Astrocyte (in vitro differentiated cells and primary cell): Measurements from ENCODE around the gene CINP. TPM values are rescaled to one million over a fixed set of nuclear protein-coding genes. Genes with fewer than 3 reads are reported as not detected.

Experiments
- DNase-seq: peaks from one replicate; pipeline ENCODE4 v3.0.0-alpha.2; 2010; ENCODE audit warnings: low read depth
- FAIRE-seq: peaks from 2 replicates; lab custom pipeline; 2011; peaks lifted over from hg19 to GRCh38; lab: Jason Lieb, UNC
- H2AFZ ChIP-seq: 2 replicates; pipeline ENCODE4 v1.6.0; 2012; ENCODE audit warnings: low read depth, low read length, inconsistent platforms
- H3K27ac ChIP-seq: 2 replicates; pipeline ENCODE4 v1.5.1; 2011; ENCODE audit warnings: low read depth, low read length, inconsistent platforms
- H3K27me3 ChIP-seq: 2 replicates; pipeline ENCODE4 v1.6.0; 2011; ENCODE audit warnings: low read length, inconsistent platforms; ENCODE audit not compliant: insufficient read depth
- H3K36me3 ChIP-seq: 2 replicates; pipeline ENCODE4 v1.5.1; 2011; ENCODE audit warnings: low read length, inconsistent platforms; ENCODE audit not compliant: insufficient read depth
- H3K4me1 ChIP-seq: 2 replicates; pipeline ENCODE4 v1.5.1; 2011; ENCODE audit warnings: low read length, inconsistent platforms; ENCODE audit not compliant: insufficient read depth
- H3K4me2 ChIP-seq: 2 replicates; pipeline ENCODE4 v1.6.0; 2012; ENCODE audit warnings: low read length, inconsistent platforms
- H3K4me3 ChIP-seq: 2 replicates; pipeline ENCODE4 v1.5.1; 2011; ENCODE audit warnings: low read depth, mild to moderate bottlenecking, low read length, inconsistent platforms; ENCODE audit not compliant: insufficient read depth
- H3K79me2 ChIP-seq: 2 replicates; pipeline ENCODE4 v1.6.0; 2012; ENCODE audit warnings: mild to moderate bottlenecking, low read length, inconsistent platforms; ENCODE audit not compliant: insufficient read depth
- H3K9ac ChIP-seq: 2 replicates; pipeline ENCODE4 v1.6.0; 2012; ENCODE audit warnings: mild to moderate bottlenecking, low read length, inconsistent platforms
- H3K9me3 ChIP-seq: 2 replicates; pipeline ENCODE4 v1.5.1; 2012; ENCODE audit warnings: low read depth, mild to moderate bottlenecking, low read length, inconsistent platforms; ENCODE audit not compliant: insufficient read depth
- H4K20me1 ChIP-seq: 2 replicates; pipeline ENCODE4 v1.6.0; 2012; ENCODE audit warnings: low read length, inconsistent platforms; ENCODE audit not compliant: insufficient read depth
- H3K27ac Mint-ChIP-seq: one replicate; pipeline ENCODE4 v1.8.0; 2021; ENCODE audit warnings: mild to moderate bottlenecking, mixed read lengths; ENCODE audit not compliant: unreplicated experiment
- H3K27me3 Mint-ChIP-seq: one replicate; pipeline ENCODE4 v1.8.0; 2021; ENCODE audit warnings: low read depth, mixed read lengths; ENCODE audit not compliant: unreplicated experiment
- H3K36me3 Mint-ChIP-seq: one replicate; pipeline ENCODE4 v1.8.0; 2021; ENCODE audit warnings: low read depth, mixed read lengths; ENCODE audit not compliant: unreplicated experiment
- H3K4me1 Mint-ChIP-seq: one replicate; pipeline ENCODE4 v1.8.0; 2021; ENCODE audit warnings: low read depth, mixed read lengths; ENCODE audit not compliant: unreplicated experiment
- H3K4me3 Mint-ChIP-seq: one replicate; pipeline ENCODE4 v1.8.0; 2021; ENCODE audit warnings: mild to moderate bottlenecking, moderate library complexity, mixed read lengths; ENCODE audit not compliant: unreplicated experiment
- H3K9me3 Mint-ChIP-seq: one replicate; pipeline ENCODE4 v1.8.0; 2021; ENCODE audit warnings: mild to moderate bottlenecking, mixed read lengths; ENCODE audit not compliant: unreplicated experiment
- EZH2 ChIP-seq: IDR thresholded peaks from 2 replicates; pipeline ENCODE4 v1.6.1; 2012; ENCODE audit warnings: mild to moderate bottlenecking, low read length, inconsistent platforms; ENCODE audit not compliant: insufficient read depth
- total RNA-seq: library from RNA; stranded (reverse); gene quantifications from 2 replicates; pipeline ENCODE4 v1.2.1, GENCODE V29; 2021
- TF ChIP-seq, protein P1 (sequence below): IDR thresholded peaks from 2 replicates; pipeline ENCODE4 v1.5.1; 2011; ENCODE audit warnings: low read depth, mild to moderate bottlenecking, inconsistent platforms, low read length, moderate library complexity; ENCODE audit not compliant: insufficient read depth

Gene CINP
- total RNA-seq, 1 donor from 2014 or later = 34.9 TPM

DNA sequence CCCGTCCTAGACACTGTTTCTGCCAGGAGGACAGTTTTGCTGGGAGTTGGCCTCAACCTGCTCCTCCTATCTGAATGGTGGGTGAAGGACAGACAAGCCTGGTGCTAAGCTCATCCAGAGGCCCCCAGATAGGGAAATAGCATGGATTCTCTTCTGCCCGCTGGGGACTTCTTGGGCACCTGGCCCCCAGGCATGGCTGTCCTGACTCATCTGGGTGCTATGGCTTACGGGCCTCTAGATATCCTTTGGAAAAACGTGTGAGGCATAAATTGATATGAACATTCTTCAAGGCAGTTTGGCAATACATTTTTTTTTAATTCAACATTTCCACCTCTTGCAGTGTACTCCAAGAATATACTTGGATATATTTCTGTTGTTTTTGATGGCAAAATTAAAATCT is 8.7 kb upstream of the CINP start:
- H3K4me3 ChIP-seq = no peak overlapping the region
- FAIRE-seq = no peak

DNA sequence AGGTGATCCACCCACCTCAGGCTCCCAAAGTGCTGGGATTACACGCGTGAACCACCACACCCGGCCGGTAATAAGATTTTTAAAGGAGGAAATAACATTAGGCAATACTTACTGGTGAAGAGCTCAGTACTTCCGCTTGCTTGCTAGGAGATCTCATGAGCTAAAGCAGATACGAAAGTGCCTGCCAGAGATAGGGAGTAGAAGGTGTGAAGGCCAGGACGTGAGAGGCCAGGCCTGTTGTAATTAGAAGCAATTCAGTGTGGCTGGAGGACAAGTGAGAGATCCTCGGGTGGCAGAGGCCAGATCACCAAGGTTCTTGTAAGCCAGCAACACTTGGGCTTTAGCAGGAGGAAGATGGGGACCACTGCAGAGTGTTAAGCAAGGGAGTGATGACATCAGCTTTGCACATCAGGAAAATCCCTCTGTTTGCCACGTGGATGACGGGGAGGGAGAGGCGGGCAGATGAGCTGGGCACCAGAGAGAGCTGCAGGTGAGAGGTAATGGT is 7.7 kb upstream of the CINP start:
- Mint-ChIP-seq H3K4me3 (no peak overlapping the region), H3K27ac (no peak overlapping the region), H3K9me3 (peaks cover 2% of the 10 kb centered on the region), H3K4me1 (peaks cover 8% of the 10 kb centered on the region), H3K27me3 (no peaks in the 10 kb centered on the region), H3K36me3 (peaks cover 5% of the 10 kb centered on the region)
- DNase-seq (no peak), FAIRE-seq (no peak)
- H3K9ac ChIP-seq = no peak overlapping the region
- peaks cover 64% of the 10 kb centered on the region for H4K20me1 ChIP-seq
- no peak overlapping the region for H3K4me3 ChIP-seq
- H3K36me3 ChIP-seq = no peaks in the 10 kb centered on the region
- no peaks in the 10 kb centered on the region for H3K9me3 ChIP-seq
- H3K4me1 ChIP-seq = peaks cover 6% of the 10 kb centered on the region
- no peaks in the 10 kb centered on the region for H3K27me3 ChIP-seq
- H3K27ac ChIP-seq = no peak overlapping the region
- peaks cover 77% of the 10 kb centered on the region for H3K79me2 ChIP-seq
- no peak overlapping the region for H2AFZ ChIP-seq
- TF ChIP-seq, protein P1, sequence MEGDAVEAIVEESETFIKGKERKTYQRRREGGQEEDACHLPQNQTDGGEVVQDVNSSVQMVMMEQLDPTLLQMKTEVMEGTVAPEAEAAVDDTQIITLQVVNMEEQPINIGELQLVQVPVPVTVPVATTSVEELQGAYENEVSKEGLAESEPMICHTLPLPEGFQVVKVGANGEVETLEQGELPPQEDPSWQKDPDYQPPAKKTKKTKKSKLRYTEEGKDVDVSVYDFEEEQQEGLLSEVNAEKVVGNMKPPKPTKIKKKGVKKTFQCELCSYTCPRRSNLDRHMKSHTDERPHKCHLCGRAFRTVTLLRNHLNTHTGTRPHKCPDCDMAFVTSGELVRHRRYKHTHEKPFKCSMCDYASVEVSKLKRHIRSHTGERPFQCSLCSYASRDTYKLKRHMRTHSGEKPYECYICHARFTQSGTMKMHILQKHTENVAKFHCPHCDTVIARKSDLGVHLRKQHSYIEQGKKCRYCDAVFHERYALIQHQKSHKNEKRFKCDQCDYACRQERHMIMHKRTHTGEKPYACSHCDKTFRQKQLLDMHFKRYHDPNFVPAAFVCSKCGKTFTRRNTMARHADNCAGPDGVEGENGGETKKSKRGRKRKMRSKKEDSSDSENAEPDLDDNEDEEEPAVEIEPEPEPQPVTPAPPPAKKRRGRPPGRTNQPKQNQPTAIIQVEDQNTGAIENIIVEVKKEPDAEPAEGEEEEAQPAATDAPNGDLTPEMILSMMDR = no peak
- H3K4me2 ChIP-seq = no peak overlapping the region

More for the DNA sequence above, 8.7 kb upstream of the CINP start:
- Histone ChIP-seq H3K79me2 (peaks cover 76% of the 10 kb centered on the region), H4K20me1 (peaks cover 68% of the 10 kb centered on the region), H3K27ac (no peak overlapping the region), H2AFZ (no peak overlapping the region), H3K4me1 (peaks cover 6% of the 10 kb centered on the region), H3K27me3 (no peaks in the 10 kb centered on the region), H3K36me3 (no peaks in the 10 kb centered on the region), H3K4me2 (no peak overlapping the region), H3K9ac (no peak overlapping the region), H3K9me3 (no peaks in the 10 kb centered on the region)
- peaks cover 2% of the 10 kb centered on the region for H3K9me3 Mint-ChIP-seq
- no peak for TF ChIP-seq EZH2
- peaks cover 8% of the 10 kb centered on the region for H3K4me1 Mint-ChIP-seq
- no peaks in the 10 kb centered on the region for H3K27me3 Mint-ChIP-seq
- no peak overlapping the region for H3K27ac Mint-ChIP-seq
- H3K4me3 Mint-ChIP-seq = no peak overlapping the region
- H3K36me3 Mint-ChIP-seq = peaks cover 8% of the 10 kb centered on the region
- no peak for DNase-seq

DNA sequence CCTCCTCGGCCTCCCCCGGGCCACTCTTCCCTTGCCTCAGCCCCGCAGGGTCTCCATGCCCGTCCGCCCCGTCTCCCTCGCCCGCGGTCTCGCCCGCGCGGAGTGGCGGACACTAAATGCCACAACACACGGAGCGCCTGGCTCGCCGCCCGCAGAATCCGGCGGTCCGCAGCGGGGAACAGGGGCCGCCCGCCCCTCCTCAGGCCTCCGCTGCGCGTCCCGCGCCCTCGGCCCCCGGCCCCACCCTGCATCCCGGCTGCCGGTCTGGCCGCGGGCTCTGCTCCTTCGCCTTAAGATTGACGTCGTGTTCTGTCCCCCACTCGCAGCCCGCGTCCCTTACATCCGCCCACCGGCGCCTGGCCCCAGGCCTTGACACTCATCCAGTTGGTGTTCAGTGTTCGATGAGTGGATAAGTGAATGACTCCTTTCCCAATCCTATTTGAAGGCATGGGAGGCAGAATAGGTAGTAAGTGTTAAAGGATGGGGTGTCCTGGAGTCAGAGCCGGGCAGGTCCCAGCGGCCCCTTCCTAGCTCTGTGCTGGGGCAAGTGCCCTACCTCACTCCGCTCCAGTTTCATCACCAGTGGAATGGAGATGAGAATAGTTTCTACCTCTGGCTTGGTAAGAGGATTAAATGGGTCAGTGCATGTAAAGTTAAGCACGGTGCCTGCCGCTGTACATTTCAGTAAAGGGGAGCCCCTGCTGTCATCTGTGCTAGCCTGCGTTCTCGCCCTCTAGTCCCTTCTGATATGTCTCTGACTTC is 673 bp upstream of the CINP start:
- H3K4me1 ChIP-seq = peaks cover 20% of the 10 kb centered on the region
- H3K36me3 Mint-ChIP-seq = peaks cover 1% of the 10 kb centered on the region
- H3K4me3 ChIP-seq = peak overlapping the region; percentile 92
- peaks cover 70% of the 10 kb centered on the region for H3K79me2 ChIP-seq
- H3K36me3 ChIP-seq = peaks cover 3% of the 10 kb centered on the region
- no peak overlapping the region for H3K4me3 Mint-ChIP-seq
- no peaks in the 10 kb centered on the region for H3K9me3 Mint-ChIP-seq
- FAIRE-seq (no peak), DNase-seq (peak; percentile 36)
- peak overlapping the region; percentile 44 for H2AFZ ChIP-seq
- TF ChIP-seq, protein P1 = no peak
- TF ChIP-seq EZH2 = no peak
- H3K4me2 ChIP-seq = peak overlapping the region; percentile 89
- peaks cover 9% of the 10 kb centered on the region for H3K4me1 Mint-ChIP-seq
- peaks cover 42% of the 10 kb centered on the region for H4K20me1 ChIP-seq
- peak overlapping the region; percentile 81 for H3K27ac Mint-ChIP-seq
- H3K27me3 ChIP-seq = no peaks in the 10 kb centered on the region
- H3K27me3 Mint-ChIP-seq = no peaks in the 10 kb centered on the region
- H3K9me3 ChIP-seq = no peaks in the 10 kb centered on the region
- peak overlapping the region; percentile 93 for H3K9ac ChIP-seq
- H3K27ac ChIP-seq = peak overlapping the region; percentile 82
